GM06990 (cell line): Measurements from ENCODE around the gene PSG7.
"Not testable (repeated sequence)": the region's sequence is repeated elsewhere in the genome, so short reads cannot be mapped to it uniquely, and the experiment has no call there.

Experiments used
- DNase-seq: peaks from one replicate; pipeline ENCODE4 v3.0.0-alpha.2; 2011; ENCODE audit not compliant: insufficient read length; ENCODE audit errors: extremely low read depth
- H3K27me3 ChIP-seq: replicated peaks from 2 replicates; pipeline ENCODE4 v1.6.0; 2011; ENCODE audit warnings: low read length; ENCODE audit not compliant: control insufficient read depth, insufficient read depth
- H3K36me3 ChIP-seq: 2 replicates; pipeline ENCODE4 v1.5.1; 2011; ENCODE audit warnings: low read length; ENCODE audit not compliant: control insufficient read depth, insufficient read depth
- H3K4me3 ChIP-seq: replicated peaks from 2 replicates; pipeline ENCODE4 v1.5.1; 2011; ENCODE audit warnings: low read depth, mild to moderate bottlenecking, control low read depth, low read length
- TF ChIP-seq, protein P1 (sequence below): IDR thresholded peaks from 2 replicates; pipeline ENCODE4 v1.5.1; 2011; ENCODE audit warnings: low read length, control low read depth, mild to moderate bottlenecking, inconsistent platforms; ENCODE audit not compliant: insufficient read depth, poor library complexity, severe bottlenecking

The PSG7 gene

DNA sequence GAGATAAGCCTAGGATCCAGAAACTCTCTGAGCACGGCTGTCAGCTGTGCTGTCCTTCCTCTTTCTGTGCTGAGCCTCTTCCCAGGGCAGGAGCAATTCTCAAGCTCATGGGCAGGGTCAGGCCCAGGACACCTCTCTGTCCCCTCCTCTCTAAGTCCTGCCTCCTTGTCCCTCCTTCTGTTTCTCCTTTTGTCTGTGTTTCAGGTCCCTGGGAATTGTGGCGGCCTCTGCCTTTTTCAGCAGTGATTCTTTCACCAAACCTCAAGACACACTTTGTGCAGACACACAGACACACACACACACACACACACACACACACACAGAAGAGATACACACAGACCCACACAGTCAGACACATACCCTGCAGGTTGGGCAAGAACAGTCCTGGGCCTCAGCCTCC is 57.4 kb downstream of the PSG7 start, which contains the start of gene PSG1:
Gene PSG1 (minus strand): TSS at position 101 of the 400 bp plus-strand sequence. CDS start 132 bp downstream, outside the sequence.
- Histone ChIP-seq H3K36me3 (no peaks in the 10 kb centered on the region), H3K27me3 (no peaks in the 10 kb centered on the region), H3K4me3 (no peak within 1 kb of the TSS)
- DNase-seq: no peak
- TF ChIP-seq, protein P1, sequence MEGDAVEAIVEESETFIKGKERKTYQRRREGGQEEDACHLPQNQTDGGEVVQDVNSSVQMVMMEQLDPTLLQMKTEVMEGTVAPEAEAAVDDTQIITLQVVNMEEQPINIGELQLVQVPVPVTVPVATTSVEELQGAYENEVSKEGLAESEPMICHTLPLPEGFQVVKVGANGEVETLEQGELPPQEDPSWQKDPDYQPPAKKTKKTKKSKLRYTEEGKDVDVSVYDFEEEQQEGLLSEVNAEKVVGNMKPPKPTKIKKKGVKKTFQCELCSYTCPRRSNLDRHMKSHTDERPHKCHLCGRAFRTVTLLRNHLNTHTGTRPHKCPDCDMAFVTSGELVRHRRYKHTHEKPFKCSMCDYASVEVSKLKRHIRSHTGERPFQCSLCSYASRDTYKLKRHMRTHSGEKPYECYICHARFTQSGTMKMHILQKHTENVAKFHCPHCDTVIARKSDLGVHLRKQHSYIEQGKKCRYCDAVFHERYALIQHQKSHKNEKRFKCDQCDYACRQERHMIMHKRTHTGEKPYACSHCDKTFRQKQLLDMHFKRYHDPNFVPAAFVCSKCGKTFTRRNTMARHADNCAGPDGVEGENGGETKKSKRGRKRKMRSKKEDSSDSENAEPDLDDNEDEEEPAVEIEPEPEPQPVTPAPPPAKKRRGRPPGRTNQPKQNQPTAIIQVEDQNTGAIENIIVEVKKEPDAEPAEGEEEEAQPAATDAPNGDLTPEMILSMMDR: no peak

DNA sequence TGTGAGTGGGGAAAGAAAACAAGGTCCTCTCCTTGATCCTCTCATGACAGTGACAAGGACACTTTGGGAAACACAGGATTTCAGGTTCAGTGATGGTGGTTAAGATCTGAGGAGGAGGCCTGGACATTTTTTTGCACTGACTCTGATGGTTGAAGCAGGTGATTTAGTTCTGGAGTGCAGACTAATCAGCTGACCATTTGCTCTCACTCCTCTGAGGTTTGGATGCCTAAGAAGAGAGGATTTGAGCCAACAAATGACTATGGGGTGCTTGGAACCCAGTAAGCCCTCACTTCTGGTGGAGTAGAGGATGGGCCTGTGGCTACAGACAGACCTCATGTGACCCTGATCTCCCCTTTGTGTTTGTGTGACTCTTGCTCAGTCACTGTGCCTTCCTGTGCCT is 60.4 kb downstream of the PSG7 start:
- not testable (repeated sequence) for DNase-seq, H3K27me3 ChIP-seq, H3K36me3 ChIP-seq, H3K4me3 ChIP-seq

- not testable (repeated sequence) for DNase-seq, H3K27me3 ChIP-seq, H3K36me3 ChIP-seq, H3K4me3 ChIP-seq
These were observed 61.1 kb downstream of the PSG7 start for GRCh38 chr19:42875881-42876280.

DNA sequence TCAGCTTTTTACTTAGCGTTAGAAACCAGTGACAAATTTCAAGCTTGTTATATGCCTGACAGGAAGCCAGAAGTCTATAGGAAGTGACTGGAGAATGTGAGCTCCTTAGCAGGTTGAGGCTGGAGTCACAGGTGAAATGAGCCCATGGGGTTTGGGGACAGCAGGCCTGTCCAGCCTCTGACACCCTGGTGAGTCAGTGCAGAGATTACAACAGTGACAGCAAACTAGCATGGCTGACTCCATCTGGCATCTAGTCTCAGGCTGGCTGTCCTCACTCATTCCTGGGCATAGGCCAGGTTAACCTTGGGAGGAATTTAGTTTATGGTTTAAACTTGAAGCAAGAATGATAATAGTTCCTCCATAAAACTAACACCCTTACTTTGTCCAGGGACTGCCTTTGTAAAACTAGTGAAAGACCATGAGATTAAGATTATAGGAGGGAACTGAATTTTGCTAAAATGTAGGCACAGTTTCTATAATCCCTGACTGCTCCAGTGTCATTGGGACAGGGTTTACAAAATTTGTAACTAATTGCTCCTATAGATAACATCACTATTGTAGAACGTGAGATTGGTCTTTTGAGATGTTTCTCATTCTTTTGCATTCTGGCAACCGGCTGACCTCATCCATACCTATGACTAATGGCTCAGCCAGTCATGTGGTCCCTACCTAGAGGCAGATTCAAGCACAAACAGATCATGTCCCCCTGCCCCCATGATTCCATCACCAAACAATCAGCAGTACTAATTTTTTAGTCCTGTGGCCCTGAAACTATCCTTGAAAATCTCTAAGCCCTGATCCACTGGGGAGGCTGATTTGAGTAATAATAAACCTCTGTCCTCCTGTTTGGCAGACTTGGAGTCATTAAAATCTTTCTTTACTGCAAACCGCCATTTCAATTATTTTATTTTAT is 61.9 kb downstream of the PSG7 start:
- not testable (repeated sequence) for DNase-seq, H3K4me3 ChIP-seq

GRCh38 chr19:42874136-42874535 is 62.9 kb downstream of the PSG7 start:
- H3K4me3 ChIP-seq, H3K27me3 ChIP-seq, H3K36me3 ChIP-seq, DNase-seq: not testable (repeated sequence)

More for the DNA sequence above, 61.9 kb downstream of the PSG7 start:
- H3K27me3 ChIP-seq, H3K36me3 ChIP-seq: not testable (repeated sequence)
